Measurements from ENCODE around the gene PRAF2. TPM values are rescaled to one million over a fixed set of nuclear protein-coding genes. Genes with fewer than 3 reads are reported as not detected.

PRAF2 gene
- total RNA-seq, 2 experiments from 2014 or later: 11.1 to 11.6 TPM

DNA sequence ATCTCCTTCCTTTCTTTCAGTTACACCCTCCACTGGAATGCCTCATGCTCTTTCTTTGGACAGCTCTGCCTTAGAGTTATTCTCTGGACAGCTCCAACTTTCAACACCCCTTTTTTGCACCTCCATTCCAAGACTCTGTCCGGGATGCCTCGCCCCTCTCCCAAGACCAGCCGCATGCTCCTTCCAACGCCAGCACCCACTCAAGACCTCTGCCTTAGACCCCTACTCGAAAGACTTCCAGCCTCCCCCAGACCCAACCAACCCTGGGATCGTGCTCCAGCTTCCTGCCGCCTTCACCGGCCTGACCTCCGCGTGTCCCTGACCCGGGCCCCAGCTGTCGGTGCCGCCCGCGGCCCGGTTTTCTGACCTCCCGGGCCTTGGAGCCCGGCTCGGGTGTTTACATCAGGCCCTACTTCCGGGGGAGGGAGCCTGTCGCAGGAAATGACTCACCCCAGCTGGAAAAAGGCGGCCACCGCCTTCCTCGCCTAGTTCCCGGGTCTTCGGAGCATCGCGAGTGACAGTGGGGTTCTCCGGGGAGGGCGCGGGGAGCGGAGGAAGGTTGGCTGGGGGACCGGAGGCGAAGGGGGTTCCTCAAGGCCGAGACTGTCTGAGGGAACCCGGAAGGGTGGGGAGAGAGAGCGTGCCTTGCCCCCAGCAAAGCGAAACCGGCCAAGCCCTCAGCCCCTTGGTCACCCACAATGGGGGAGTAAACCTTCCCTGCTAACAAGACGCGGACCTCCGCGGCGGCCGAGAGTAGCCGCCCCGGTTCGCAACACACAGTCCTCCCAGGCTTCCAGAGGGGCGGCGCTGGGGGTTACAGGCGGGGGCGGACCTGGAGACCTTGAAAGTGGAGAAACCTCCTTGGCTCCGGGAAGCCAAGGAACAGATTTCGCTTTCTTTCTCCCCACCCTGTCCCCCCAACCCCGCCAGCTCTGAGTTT, 6.0 kb upstream of the PRAF2 start, which contains the start of gene WDR45:
Gene WDR45 (minus strand): TSS at position 399 of the 940 bp plus-strand sequence. CDS start 1,792 bp downstream, outside the sequence.
- ChIA-PET POLR2A (interaction anchor here (0.6 kb wide), 3 partner anchors 20 to 540 kb away, joined by 3 to 6 read pairs (median 5); partner anchors contain the start of gene TBC1D25), CTCF (no interaction called here)

DNA sequence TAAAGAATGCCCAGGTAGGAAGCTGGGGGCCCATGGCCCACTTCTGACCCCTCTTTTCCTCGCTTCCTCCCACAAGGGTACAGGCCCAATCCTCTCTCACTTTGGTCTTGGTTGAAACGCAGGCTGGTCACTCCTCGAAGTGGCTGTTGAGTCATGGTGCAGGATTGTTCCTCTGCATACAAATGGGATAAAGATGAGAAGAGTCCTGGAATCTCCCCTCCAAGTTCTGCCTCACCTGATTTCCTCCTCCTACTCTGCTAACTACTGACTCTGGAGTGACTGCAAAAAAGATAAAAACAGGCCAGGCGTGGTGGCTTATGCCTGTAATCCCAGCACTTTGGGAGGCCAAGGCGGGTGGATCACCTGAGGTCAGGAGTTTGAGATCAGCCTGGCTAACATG, 4.1 kb upstream of the PRAF2 start:
- ChIA-PET CTCF (no interaction called here), POLR2A (no interaction called here)

DNA sequence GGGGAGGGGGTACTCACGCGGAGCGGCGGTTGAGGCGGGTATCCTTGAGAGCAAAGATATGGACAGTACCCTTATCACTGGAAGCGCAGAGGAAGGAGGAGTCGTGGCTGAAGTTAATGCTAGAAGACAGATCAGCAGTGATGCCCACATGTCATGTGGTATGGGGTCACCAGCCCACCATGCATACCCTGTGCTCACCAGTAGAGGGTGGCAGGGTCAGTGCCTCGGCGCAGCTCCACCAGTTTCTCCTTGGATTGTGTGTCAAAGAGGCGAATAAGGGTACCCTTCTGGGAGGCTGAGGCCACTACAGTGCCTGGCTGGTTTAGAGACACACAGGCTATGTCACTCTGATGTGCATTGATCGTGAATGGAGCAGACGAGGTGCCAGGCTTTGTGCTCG, 1.5 kb upstream of the PRAF2 start:
- CTCF ChIA-PET: no interaction called here
- POLR2A ChIA-PET: no interaction called here

DNA sequence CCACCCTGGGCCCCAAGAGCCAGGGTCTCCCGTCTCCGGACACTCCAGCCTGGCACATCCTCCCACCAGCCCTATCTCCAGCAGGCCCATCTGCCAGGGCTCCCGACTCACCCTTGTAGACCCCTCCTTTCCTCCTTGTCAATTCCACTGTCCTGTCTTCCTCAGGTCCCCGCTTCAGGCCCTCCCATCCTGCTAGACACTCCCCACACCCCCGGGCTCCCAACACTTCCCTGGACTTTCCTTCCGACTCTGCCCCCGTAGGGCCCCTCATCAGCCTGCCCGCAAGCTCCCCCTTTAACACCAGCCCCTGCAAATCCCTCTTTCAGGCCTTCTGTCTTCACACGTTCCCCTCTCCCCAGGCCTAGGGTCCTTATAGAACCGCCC, 1.1 kb downstream of the PRAF2 start:
- ChIA-PET POLR2A (no interaction called here), CTCF (no interaction called here)

DNA sequence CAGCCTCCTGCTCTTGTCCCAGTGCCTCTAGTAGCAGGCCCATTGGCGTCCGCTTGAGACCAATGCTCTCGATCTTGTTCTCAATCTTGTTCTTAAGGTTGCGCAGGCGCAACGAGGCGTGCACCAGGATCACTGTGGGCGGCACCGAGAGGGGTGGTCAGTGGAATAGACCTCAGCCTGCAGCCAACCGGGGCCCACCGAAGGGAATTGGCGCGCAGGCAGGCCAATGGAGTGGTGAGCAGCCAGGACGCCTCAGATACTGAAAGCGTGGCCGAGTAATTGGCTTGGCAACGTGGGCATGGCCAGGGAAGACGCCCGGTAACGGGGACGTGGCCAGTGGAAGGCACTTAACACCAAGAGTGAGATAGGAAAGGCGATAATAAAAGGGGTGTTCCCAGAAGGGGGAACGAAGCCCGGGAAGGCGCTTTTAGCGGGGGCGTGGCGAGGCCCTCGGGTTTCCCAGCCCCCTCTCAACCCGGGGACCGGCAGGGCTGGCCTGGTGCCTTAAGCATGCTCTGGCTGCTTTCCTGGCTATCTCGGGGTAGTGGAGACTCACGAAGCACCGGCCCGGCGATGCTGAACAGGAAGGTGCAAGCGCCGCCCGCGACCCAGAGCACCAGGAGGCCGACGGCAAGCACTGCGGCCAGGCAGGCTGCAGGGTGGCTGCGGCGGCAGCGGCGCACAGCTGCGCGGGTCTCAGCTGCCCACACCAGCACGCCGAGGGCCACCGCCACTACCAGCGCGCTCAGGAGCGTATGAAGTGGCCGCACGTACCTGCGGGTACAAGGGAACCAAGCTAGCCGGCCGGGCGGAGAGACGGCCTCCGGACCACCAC, 1.7 kb downstream of the PRAF2 start:
- ChIA-PET POLR2A (no interaction called here), CTCF (no interaction called here)

DNA sequence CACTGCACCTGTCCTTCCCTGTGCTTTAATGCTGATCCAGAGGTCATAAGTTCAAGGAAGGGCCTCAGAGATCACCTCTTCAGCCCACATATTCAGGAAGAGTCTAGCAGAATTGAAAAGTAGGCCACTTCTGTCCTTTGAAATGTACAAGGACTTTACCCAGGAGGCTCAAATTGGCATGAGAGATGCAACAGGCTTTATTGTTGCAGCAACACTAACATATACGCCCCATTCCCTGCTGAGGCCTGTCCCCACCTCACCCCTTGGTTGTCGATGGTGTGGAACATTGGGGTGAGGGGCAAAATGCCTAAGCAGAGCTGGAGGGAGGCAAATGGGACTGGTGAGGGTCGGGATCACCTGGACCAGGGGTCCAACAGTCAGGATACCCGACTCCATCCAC, 2.8 kb downstream of the PRAF2 start:
- ChIA-PET CTCF (interaction anchor here (0.6 kb wide), 1 partner anchor 114 kb away, joined by 3 read pairs; no protein-coding TSS in a partner anchor), POLR2A (interaction anchor here (0.6 kb wide), 1 partner anchor 113 kb away, joined by 3 read pairs; no protein-coding TSS in a partner anchor)

DNA sequence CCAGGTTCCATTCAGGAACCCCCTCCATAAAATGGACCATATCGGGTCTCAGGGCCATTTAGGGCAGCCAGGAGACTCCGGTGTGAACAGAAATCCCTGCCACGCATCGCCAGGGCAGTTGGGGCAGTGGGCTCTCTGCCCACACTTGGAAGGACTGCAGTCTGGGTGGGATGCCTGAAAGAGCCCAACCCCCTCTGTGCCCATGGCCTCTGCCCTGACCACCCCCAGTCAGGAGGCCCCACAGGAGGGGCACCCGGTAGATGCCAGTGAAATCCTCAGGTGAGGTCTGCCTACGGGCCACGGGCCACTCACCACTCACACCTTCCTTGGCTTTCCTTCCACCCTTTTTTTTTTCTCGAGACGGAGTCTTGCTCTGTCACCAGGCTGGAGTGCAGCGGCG, 4.8 kb downstream of the PRAF2 start:
- POLR2A ChIA-PET: no interaction called here
- CTCF ChIA-PET: no interaction called here

DNA sequence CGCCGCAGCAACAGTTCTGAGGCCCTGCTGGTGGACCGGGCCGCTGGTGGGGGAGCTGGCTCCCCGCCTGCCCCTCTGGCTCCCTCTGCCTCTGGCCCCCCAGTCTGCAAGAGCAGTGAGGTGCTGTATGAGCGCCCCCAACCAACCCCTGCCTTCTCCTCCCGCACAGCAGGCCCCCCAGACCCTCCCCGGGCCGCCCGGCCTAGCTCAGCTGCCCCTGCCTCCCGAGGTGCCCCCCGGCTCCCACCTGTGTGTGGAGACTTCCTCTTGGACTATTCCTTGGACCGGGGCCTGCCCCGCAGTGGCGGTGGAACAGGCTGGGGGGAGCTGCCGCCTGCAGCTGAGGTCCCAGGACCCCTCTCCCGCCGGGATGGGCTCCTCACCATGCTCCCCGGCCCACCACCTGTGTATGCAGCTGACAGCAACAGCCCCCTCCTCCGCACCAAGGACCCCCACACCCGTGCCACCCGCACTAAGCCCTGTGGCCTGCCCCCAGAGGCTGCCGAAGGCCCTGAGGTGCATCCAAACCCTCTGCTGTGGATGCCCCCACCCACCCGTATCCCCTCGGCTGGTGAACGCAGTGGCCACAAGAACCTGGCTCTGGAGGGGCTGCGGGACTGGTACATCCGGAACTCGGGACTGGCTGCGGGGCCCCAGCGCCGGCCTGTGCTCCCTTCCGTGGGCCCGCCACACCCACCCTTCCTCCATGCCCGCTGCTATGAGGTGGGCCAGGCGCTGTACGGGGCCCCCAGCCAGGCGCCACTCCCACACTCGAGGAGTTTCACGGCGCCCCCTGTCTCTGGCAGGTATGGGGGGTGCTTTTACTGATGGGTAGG, 6.3 kb downstream of the PRAF2 start:
- CTCF ChIA-PET: no interaction called here
- POLR2A ChIA-PET: interaction anchor here (0.6 kb wide), 1 partner anchor 8 kb away, joined by 4 read pairs; no protein-coding TSS in a partner anchor

DNA sequence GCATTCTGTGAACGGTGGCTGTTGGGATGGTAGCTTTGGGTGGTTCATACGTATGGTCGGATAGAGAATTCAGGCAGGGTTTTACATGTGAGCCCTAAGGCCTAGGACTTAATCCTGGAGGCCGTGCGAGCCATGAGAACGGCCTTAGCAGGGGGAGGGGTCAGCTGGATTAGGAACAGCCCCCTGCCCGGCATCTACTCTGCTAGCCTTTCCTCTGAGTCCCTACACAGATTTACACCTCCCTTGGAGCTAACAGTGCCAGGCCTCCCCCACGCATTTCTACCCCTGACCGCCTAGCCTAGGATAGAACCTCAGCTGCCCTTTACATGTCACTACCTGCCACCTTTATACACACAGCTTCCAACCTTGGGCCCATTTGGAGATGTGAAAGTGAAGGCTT, 7.1 kb downstream of the PRAF2 start:
- ChIA-PET CTCF (no interaction called here), POLR2A (no interaction called here)

DNA sequence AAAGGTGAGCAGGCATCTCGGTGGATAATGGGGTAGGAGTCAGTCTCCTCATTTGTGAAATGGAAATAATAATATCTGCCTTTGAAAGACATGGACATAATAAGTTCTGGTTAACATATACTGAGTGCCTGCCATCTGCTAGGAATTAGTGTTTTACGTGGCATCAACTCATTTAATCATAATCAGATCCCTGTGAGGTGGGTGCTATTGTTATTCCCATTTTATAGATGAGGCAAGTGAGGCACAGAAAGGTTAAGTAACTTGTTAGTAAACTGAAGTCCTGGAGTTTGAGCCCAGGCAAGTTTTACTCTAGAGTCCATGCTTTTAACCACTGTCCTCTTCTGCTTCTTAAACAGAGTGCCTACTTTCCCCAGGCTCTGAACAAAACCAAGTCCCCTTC, 7.5 kb downstream of the PRAF2 start:
- CTCF ChIA-PET: no interaction called here

DNA sequence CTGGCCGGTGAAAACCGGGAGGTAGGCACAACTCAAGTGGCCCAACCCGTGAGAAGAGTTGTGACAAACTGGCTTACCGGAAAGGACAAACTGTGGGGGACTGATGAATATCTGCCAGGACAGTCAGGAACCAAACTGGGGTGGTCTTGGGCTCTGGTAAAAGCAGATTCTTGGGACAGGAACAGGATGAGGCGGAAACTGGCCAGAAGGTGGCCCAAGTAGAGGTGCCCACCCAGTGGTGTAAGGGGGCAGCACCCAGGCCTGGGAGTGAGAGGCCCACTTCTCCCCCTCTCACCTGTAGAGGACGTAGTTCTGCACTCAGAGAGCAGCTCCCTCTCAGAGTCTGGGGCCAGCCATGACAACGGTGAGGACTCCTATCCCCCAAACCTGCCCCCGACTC, 9.1 kb downstream of the PRAF2 start:
- ChIA-PET POLR2A (no interaction called here), CTCF (no interaction called here)

More for the DNA sequence above, 7.5 kb downstream of the PRAF2 start:
- POLR2A ChIA-PET: no interaction called here

DNA sequence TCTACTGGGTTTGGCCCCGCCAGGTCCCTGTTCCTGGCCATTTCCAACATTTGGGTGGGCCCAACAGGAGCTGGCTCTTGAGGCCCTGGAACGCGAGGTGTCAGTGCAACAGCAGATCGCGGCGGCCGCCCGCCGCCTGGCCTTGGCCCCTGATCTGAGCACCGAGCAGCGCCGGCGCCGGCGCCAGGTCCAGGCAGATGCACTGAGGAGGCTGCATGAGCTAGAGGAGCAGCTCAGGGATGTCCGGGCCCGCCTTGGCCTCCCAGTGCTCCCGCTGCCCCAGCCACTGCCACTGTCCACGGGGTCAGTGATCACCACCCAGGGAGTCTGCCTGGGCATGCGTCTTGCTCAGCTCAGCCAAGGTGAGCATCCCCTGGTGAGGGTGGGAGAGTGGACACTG, 9.5 kb downstream of the PRAF2 start:
- POLR2A ChIA-PET: no interaction called here
- CTCF ChIA-PET: no interaction called here

DNA sequence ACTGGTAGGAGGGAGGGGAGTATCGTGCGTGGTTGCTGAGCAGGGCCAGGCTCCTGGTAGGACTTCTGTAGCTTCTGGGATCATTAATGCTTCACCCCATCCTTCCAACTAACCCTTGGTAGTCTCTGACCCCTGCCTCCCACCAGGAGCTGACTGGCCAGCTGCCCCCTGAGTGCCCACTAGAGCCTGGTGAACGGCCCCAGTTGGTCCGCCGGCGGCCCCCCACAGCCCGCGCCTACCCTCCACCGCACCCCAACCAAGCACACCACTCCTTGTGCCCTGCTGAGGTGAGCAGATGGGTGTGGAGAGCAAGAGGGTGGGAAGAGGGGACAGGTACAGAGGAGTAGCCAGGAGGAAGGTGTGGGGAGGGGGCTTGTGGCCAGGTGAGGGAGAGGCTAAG, 10.1 kb downstream of the PRAF2 start:
- CTCF ChIA-PET: no interaction called here
- POLR2A ChIA-PET: no interaction called here

DNA sequence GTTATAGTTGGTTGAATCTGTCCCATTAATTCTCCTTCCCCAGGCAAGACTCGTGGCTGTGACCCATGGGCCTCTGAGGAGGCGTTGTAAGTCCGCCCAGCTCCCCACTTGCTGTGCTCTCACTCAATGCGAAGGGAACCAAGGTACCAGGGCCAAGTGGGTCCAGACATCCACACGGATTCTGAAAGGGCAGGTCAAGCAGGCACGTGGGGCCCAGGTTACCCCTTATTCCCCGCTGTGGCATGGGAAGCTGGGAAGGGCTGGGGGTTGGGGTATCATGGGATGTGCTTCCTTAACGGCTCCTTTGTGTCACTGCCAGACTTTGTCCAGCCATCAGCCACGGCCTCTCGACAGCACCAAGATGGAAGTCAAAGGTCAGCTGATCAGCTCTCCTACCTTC, 11.9 kb downstream of the PRAF2 start:
- CTCF ChIA-PET: no interaction called here
- POLR2A ChIA-PET: no interaction called here

DNA sequence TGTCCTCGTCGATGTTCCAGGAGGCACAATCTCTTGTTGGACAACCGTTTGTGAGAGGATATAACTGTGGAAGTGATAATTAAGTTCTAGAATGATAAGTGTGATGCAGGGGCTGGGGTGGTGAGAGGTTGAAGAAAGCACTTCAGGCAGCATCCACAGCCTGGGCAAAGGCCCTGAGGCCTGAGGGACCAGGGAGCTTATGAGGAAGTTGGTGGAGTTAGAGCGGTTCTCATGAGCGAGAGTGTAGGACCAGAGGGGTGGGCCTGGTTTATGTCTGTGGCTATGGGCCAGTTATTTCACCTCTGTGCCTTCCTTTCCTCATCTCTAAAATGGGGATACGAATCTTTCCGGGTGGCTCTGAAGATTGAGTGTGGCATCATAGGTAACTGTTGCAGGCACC, 12.3 kb downstream of the PRAF2 start:
- ChIA-PET POLR2A (interaction anchor here (0.5 kb wide), 1 partner anchor 195 kb away, joined by 3 read pairs; no protein-coding TSS in a partner anchor), CTCF (no interaction called here)

DNA sequence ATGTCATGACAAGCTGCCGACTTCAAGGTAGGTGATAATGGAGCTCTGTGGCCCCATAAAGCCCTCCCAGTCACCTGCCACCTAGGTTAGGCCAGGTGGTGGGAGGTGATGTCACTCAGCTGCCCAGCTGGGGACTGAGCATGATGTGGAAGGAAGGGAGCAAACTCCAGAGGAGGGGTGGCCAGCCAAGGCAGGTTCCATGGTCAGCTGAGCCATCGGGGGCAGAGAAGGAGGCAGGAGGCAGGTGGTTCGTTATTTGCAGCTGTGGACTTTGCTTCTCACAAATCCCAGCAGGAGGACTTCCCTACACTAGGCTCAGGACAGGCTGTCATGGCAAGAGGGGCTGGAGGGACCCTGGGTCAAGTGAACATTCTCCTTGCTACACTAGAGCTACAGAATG, 12.9 kb downstream of the PRAF2 start:
- POLR2A ChIA-PET: interaction anchor here (0.5 kb wide), 1 partner anchor 195 kb away, joined by 3 read pairs; no protein-coding TSS in a partner anchor

DNA sequence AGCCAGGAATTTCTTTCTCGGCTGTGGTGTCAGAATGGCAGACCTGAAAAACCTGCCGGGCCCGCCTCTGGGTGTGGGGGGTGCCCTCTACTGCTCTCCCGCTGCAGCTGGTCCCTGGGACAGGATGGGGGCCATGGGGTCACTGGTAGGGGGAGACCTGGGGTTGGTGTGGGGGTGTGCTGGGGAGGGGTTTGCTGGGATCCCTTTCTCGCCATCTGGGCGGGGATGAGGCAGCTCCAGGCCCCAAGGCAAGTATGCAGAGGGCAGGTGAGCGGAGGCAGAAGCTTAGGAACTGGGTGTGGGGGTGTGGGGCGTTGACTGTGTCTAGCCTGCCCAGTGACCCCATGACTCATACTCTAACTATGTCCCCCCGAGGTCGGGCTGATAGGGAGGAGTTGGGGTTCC, 14.1 kb downstream of the PRAF2 start:
- CTCF ChIA-PET: no interaction called here
- POLR2A ChIA-PET: interaction anchor here (0.7 kb wide), 1 partner anchor 8 kb away, joined by 4 read pairs; no protein-coding TSS in a partner anchor

More for the DNA sequence above, 12.9 kb downstream of the PRAF2 start:
- CTCF ChIA-PET: no interaction called here

DNA sequence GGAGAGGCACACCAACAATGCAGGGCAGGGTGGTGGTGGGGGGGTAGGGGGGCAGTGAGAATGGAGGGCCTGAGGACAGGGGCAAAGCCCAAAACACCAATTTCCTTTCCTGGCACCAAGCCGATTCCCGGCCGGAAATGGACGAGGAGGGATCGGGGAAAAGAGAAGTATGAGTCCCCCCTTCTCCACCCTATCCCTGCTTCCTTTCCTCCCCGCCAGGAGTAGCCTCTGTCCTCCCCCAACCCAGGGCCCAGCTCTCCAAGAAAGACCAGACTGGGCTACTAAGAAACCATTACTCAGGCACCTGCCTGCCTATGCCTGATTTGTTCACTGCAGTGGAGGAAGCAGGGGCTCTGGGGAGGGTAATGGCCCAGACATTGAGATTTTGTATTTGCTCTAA, 14.6 kb downstream of the PRAF2 start:
- CTCF ChIA-PET: no interaction called here
- POLR2A ChIA-PET: interaction anchor here (0.5 kb wide), 1 partner anchor 179 kb away, joined by 5 read pairs; no protein-coding TSS in a partner anchor

DNA sequence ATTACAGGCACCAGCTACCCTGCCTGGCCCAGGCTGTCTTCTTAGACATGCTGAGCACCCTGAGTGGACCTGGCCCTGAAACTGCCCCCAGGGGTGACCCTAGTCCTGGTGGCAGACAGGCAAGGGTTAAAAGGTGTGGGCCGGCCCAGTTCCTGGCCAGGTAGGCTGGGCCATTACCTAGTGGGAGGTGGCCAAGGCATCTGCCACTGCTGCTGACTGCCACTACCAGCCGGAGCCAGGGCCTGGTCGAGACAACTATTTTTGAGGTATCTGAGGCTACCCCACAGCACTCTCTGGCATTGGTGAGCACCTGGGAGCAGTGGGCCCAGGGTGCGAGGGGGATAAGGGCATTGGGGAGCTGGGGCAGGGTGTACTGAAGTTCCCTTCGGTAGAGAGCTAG, 15.0 kb downstream of the PRAF2 start, which contains the start of gene CCDC120:
Gene CCDC120 (plus strand): TSS at position 206 of the 400 bp plus-strand sequence. CDS start 3,043 bp downstream, outside the sequence.
- POLR2A ChIA-PET: interaction anchor here (0.5 kb wide), 1 partner anchor 179 kb away, joined by 5 read pairs; no protein-coding TSS in a partner anchor

More for the DNA sequence above, 15.0 kb downstream of the PRAF2 start, which contains the start of gene CCDC120:
- CTCF ChIA-PET: no interaction called here

All from activated CD8-positive, alpha-beta memory T cell treated with anti-CD3 and anti-CD28 coated beads for 36 hours (primary cell).